Heart right ventricle (tissue), 16 donors: ENCODE data around the gene NEUROD2. TPM values are rescaled to one million over a fixed set of nuclear protein-coding genes. Genes with fewer than 3 reads are reported as not detected.

Experiments
- ATAC-seq, 8 donors: fragments of 200-7000 bp; cut with Tn5 transposase; one replicate each; pipeline ENCODE4 v1.9.1; 2020; ENCODE audit warnings: mild to moderate bottlenecking in 8 of 8, moderate library complexity in 8 of 8, moderate number of reproducible peaks in 1 of 8
- DNase-seq, 2 donors: peaks; one replicate each; pipeline ENCODE4 v3.0.0-alpha.2; 2020
- H3K27ac ChIP-seq, 10 donors: fragments of 200-600 bp; sonication (generic) in 2 of 10; one replicate each; pipeline versions ENCODE4 v1.5.0 to v1.8.0; 2020 to 2022; ENCODE audit warnings: mild to moderate bottlenecking in 3 of 10
- H3K27me3 ChIP-seq, 7 donors: fragments of 200-600 bp; one replicate each; pipeline ENCODE4 v1.8.0; 2021 to 2022; ENCODE audit warnings: mild to moderate bottlenecking in 2 of 7
- H3K36me3 ChIP-seq, 9 donors: fragments of 200-600 bp; sonication (generic) in 1 of 9; one replicate each; pipeline versions ENCODE4 v1.5.0 to v1.8.0; 2020 to 2022; ENCODE audit warnings: mild to moderate bottlenecking in 2 of 9
- H3K4me1 ChIP-seq, 9 donors: fragments of 200-600 bp; sonication (generic) in 1 of 9; one replicate each; pipeline versions ENCODE4 v1.5.0 to v1.8.0; 2020 to 2022; ENCODE audit warnings: mild to moderate bottlenecking in 4 of 9
- H3K4me3 ChIP-seq, 10 donors: fragments of 200-600 bp; sonication (generic) in 2 of 10; one replicate each; pipeline versions ENCODE4 v1.5.0 to v1.8.0; 2020 to 2022; ENCODE audit warnings: mild to moderate bottlenecking in 7 of 10, moderate library complexity in 2 of 10
- H3K9me3 ChIP-seq, 11 donors: fragments of 200-600 bp in 10 of 11; sonication (generic) in 2 of 11; one replicate each; pipeline versions ENCODE4 v1.5.0 to v1.8.0; 2013 to 2022; ENCODE audit warnings: mild to moderate bottlenecking in 2 of 11, control low read depth in 1 of 11, moderate library complexity in 1 of 11
- CTCF ChIP-seq, 9 donors: fragments of 200-600 bp; sonication (generic) in 2 of 9; IDR thresholded peaks; one replicate each; pipeline versions ENCODE4 v1.5.0 to v1.8.0; 2021 to 2022; ENCODE audit warnings: antibody characterized with exemption in 9 of 9, mild to moderate bottlenecking in 5 of 9, moderate library complexity in 1 of 9
- WGBS, 2 donors: extraction: QIAGEN DNeasy Blood & Tissue Kit; methylation state at CpG; one replicate each; pipeline ENCODE4 v1.1.7; 2013; ENCODE audit warnings: inconsistent platforms in 1 of 2; 5-methylcytosine and 5-hydroxymethylcytosine counted together
- intact Hi-C, 10 donors: fragments of 100-400 bp; cut with DNase I; formaldehyde crosslinking; loops; one replicate each; pipeline versions ENCODE4 v1.11.1 to v1.14.2; 2022
- polyA plus RNA-seq, 2 donors: library from polyadenylated mRNA; stranded (reverse); fragments of 200-250 nt; gene quantifications; one replicate each; pipeline ENCODE4 v1.2.3, GENCODE V29; 2013
- total RNA-seq, 10 donors: library from RNA; stranded (reverse); fragmentation: NEBNext Ultra II Directional in 3 of 10; extraction: Animal tissue kit (Norgen Biotek cat#: 25700) in 3 of 10; gene quantifications; one replicate each; pipeline versions ENCODE4 v1.2.1 to v1.2.4, GENCODE V29; 2021 to 2023
- donor health status: Arrhythmogenic right ventricular cardiomyopathy.
- donor health status: ischemic (EF 13 %, LVEDD 7.1; RV severe dilation, severe dysfunction).
- donor health status: healthy with polysubstance abuse.
- donor health status: DM: no; HTN: yes; CAD: no.
- donor health status: DM: no; HTN: no; CAD: no.
- donor health status: ischemic (EF 25% LVEDD 6.9; RV normal size, moderate dysfunction).
- donor health status: ischemic (EF 25% LVEDD 5.7; RV mildly dilated, moderate dysfunction).
- donor health status: healthy.
- donor health status: DM: yes; HTN: yes; CAD: no.
- donor health status: Ischemic cardiomyopathy.
- donor health status: ischemic (EF 35%, LVEDD 5.7; RV mildly dilated, moderate dysfunction).
- donor health status: nonischemic (EF 11% LVEDD 7.7; RV severe dilation, severe dysfunction).
- donor health status: DM: yes; HTN: yes; CAD: no.
- donor health status: PGD.
- donor health status: ischemic (EF 29% LVEDD 5.4; RV normal size, mild dysfunction).
- donor health status: nonischemic (EF 23%, LVEDD 6.1; RV moderate dilation, normal function).

The NEUROD2 gene
- total and polyA plus RNA-seq, 12 donors = not detected

GRCh38 chr17:39581759-39582085 is 26.0 kb downstream of the NEUROD2 start:
- Histone ChIP-seq H3K4me1 (peaks cover 0 to 21% (median 6%) of the 10 kb centered on the region in 9 donors), H3K27me3 (no peaks in the 10 kb centered on the region), H3K9me3 (no peaks in the 10 kb centered on the region), H3K36me3 (no peaks in the 10 kb centered on the region), H3K27ac (no peak overlapping the region), H3K4me3 (no peak overlapping the region)
- ATAC-seq = no peak
- 76 to 79% methylated on average over 4 of the region's 4 CpGs for WGBS, 2 donors
- no peak for TF ChIP-seq CTCF (IDR thresholded peaks at IDR 0.05)
- intact Hi-C loops = no loop called here
- DNase-seq = no peak

- Histone ChIP-seq H3K4me3 (no peak overlapping the region), H3K4me1 (peaks cover 0 to 21% (median 6%) of the 10 kb centered on the region in 9 donors), H3K9me3 (no peaks in the 10 kb centered on the region), H3K36me3 (no peaks in the 10 kb centered on the region), H3K27ac (no peak overlapping the region), H3K27me3 (no peaks in the 10 kb centered on the region)
- WGBS, 2 donors = 90 to 92% methylated on average over 20 of the region's 20 CpGs
- no peak for DNase-seq
- TF ChIP-seq CTCF (IDR thresholded peaks at IDR 0.05) = no peak
- intact Hi-C loops = no loop called here
- ATAC-seq = no peak
These were observed 26.5 kb downstream of the NEUROD2 start for GRCh38 chr17:39581071-39581758.

- H3K36me3 ChIP-seq = no peaks in the 10 kb centered on the region
- no peak overlapping the region for H3K4me3 ChIP-seq
- peaks cover 0 to 21% (median 6%) of the 10 kb centered on the region in 9 donors for H3K4me1 ChIP-seq
- intact Hi-C loops = no loop called here
- WGBS, 2 donors = 83 to 84% methylated on average over 7 of the region's 7 CpGs
- no peak for DNase-seq
- H3K27ac ChIP-seq = peak overlapping the region in 2 of 10 donors; percentile 40 to 72
- no peaks in the 10 kb centered on the region for H3K9me3 ChIP-seq
- no peak for TF ChIP-seq CTCF (IDR thresholded peaks at IDR 0.05)
- no peak for ATAC-seq
- H3K27me3 ChIP-seq = no peaks in the 10 kb centered on the region
These were observed 27.6 kb downstream of the NEUROD2 start for GRCh38 chr17:39580082-39580468.

GRCh38 chr17:39579318-39580081 is 28.2 kb downstream of the NEUROD2 start:
- no peak overlapping the region for H3K4me3 ChIP-seq
- 57 to 67% methylated on average over 8 of the region's 8 CpGs for WGBS, 2 donors
- peak; percentile 69 to 95 (median 87) for ATAC-seq
- peak; percentile 75 to 81 for DNase-seq
- intact Hi-C loops = loop anchor here in 2 of 10 donors (5.0 kb wide), 1 partner anchor 38 kb away; no protein-coding TSS in a partner anchor
- H3K9me3 ChIP-seq = no peaks in the 10 kb centered on the region
- TF ChIP-seq CTCF (IDR thresholded peaks at IDR 0.05) = no peak
- H3K36me3 ChIP-seq = no peaks in the 10 kb centered on the region
- H3K27ac ChIP-seq = peak overlapping the region in 6 of 10 donors; percentile 13 to 72 (median 31)
- H3K4me1 ChIP-seq = peaks cover 0 to 22% (median 6%) of the 10 kb centered on the region in 9 donors
- no peaks in the 10 kb centered on the region for H3K27me3 ChIP-seq
